ENCODE data around the gene CDKN2D. TPM values are rescaled to one million over a fixed set of nuclear protein-coding genes. Genes with fewer than 3 reads are reported as not detected.
A peak's percentile ranks its signal among the peaks of the same experiment; 100 is the strongest.

CDKN2D gene
- total RNA-seq, 1 donor from 2014 or later = 3.4 TPM

- peaks cover 3% of the 10 kb centered on the region for H3K27me3 Mint-ChIP-seq (ENCODE audit: insufficient read depth, low read depth)
- H3K36me3 Mint-ChIP-seq = peaks cover 5% of the 10 kb centered on the region
- Histone ChIP-seq H3F3A (ENCODE audit: low read depth) (no peaks in the 10 kb centered on the region), H3K79me2 (ENCODE audit: low read depth) (peaks cover 89% of the 10 kb centered on the region), H3K4me2 (no peak overlapping the region), H3K9me3 (ENCODE audit: low read depth) (no peaks in the 10 kb centered on the region), H3K36me3 (no peaks in the 10 kb centered on the region), H3K9ac (no peak overlapping the region), H3K4me3 (no peak overlapping the region), H3K27ac (no peak overlapping the region), H2AFZ (replicated peaks) (no peak overlapping the region), H3K4me1 (no peaks in the 10 kb centered on the region), H3K27me3 (no peaks in the 10 kb centered on the region), H4K20me1 (ENCODE audit: low read depth) (peaks cover 21% of the 10 kb centered on the region)
- H3K4me1 Mint-ChIP-seq = peaks cover 3% of the 10 kb centered on the region
- H3K9me3 Mint-ChIP-seq = no peaks in the 10 kb centered on the region
- no peak overlapping the region for H3K27ac Mint-ChIP-seq
- no peak for DNase-seq (ENCODE audit: low spot score)
- H3K4me3 Mint-ChIP-seq = no peak overlapping the region
- TF ChIP-seq CTCF (IDR thresholded peaks at IDR 0.05) = no peak
- TF ChIP-seq EZH2 (IDR thresholded peaks at IDR 0.05) = no peak
- no peak for TF ChIP-seq EZH2phosphoT487 (IDR thresholded peaks at IDR 0.05)
Observed at GRCh38 chr19:10612499-10613119, 43.8 kb upstream of the CDKN2D start.

GRCh38 chr19:10611907-10612306 lies 43.1 kb upstream of the CDKN2D start:
- no peak for DNase-seq (ENCODE audit: low spot score)
- H3F3A ChIP-seq (ENCODE audit: low read depth) = no peaks in the 10 kb centered on the region
- H3K4me1 Mint-ChIP-seq = no peaks in the 10 kb centered on the region
- H4K20me1 ChIP-seq (ENCODE audit: low read depth) = peaks cover 26% of the 10 kb centered on the region
- H2AFZ ChIP-seq (replicated peaks) = no peak overlapping the region
- no peak overlapping the region for H3K27ac ChIP-seq
- H3K27me3 ChIP-seq = no peaks in the 10 kb centered on the region
- H3K27ac Mint-ChIP-seq = no peak overlapping the region
- no peak overlapping the region for H3K9ac ChIP-seq
- peaks cover 86% of the 10 kb centered on the region for H3K79me2 ChIP-seq (ENCODE audit: low read depth)
- no peaks in the 10 kb centered on the region for H3K4me1 ChIP-seq
- no peaks in the 10 kb centered on the region for H3K9me3 ChIP-seq (ENCODE audit: low read depth)
- H3K27me3 Mint-ChIP-seq (ENCODE audit: insufficient read depth, low read depth) = no peaks in the 10 kb centered on the region
- H3K4me2 ChIP-seq = no peak overlapping the region
- no peaks in the 10 kb centered on the region for H3K36me3 ChIP-seq
- no peak for TF ChIP-seq CTCF (IDR thresholded peaks at IDR 0.05)
- TF ChIP-seq EZH2phosphoT487 (IDR thresholded peaks at IDR 0.05) = no peak
- TF ChIP-seq EZH2 (IDR thresholded peaks at IDR 0.05) = no peak
- H3K9me3 Mint-ChIP-seq = no peaks in the 10 kb centered on the region
- H3K4me3 ChIP-seq = no peak overlapping the region
- H3K4me3 Mint-ChIP-seq = no peak overlapping the region
- peaks cover 8% of the 10 kb centered on the region for H3K36me3 Mint-ChIP-seq

GRCh38 chr19:10604460-10604980 lies 35.7 kb upstream of the CDKN2D start:
- Mint-ChIP-seq H3K36me3 (peaks cover 2% of the 10 kb centered on the region), H3K27me3 (ENCODE audit: insufficient read depth, low read depth) (peaks cover 8% of the 10 kb centered on the region), H3K4me1 (peaks cover 18% of the 10 kb centered on the region), H3K9me3 (no peaks in the 10 kb centered on the region), H3K4me3 (peak overlapping the region; percentile 91), H3K27ac (no peak overlapping the region)
- H3K27me3 ChIP-seq = peaks cover 11% of the 10 kb centered on the region
- DNase-seq (ENCODE audit: low spot score) = no peak
- H3K4me2 ChIP-seq = peak overlapping the region; percentile 96
- no peak overlapping the region for H3K4me3 ChIP-seq
- H2AFZ ChIP-seq (replicated peaks) = no peak overlapping the region
- H3K4me1 ChIP-seq = peaks cover 15% of the 10 kb centered on the region
- TF ChIP-seq CTCF (IDR thresholded peaks at IDR 0.05) = no peak
- no peak for TF ChIP-seq EZH2 (IDR thresholded peaks at IDR 0.05)
- TF ChIP-seq EZH2phosphoT487 (IDR thresholded peaks at IDR 0.05) = no peak
- H3K79me2 ChIP-seq (ENCODE audit: low read depth) = peaks cover 63% of the 10 kb centered on the region
- H3K36me3 ChIP-seq = no peaks in the 10 kb centered on the region
- H3F3A ChIP-seq (ENCODE audit: low read depth) = peaks cover 14% of the 10 kb centered on the region
- H3K27ac ChIP-seq = no peak overlapping the region
- H3K9me3 ChIP-seq (ENCODE audit: low read depth) = no peaks in the 10 kb centered on the region
- H4K20me1 ChIP-seq (ENCODE audit: low read depth) = peaks cover 19% of the 10 kb centered on the region
- no peak overlapping the region for H3K9ac ChIP-seq
